Adipose tissue (tissue), 3 donors: ENCODE results near the gene CLIC4. TPM values are rescaled to one million over a fixed set of nuclear protein-coding genes. Genes with fewer than 3 reads are reported as not detected.
"Not testable (repeated sequence)": the region's sequence is repeated elsewhere in the genome, so short reads cannot be mapped to it uniquely, and the experiment has no call there.

Experiments
- H3K27ac ChIP-seq: one replicate; pipeline ENCODE4 v1.5.1; 2013; ENCODE audit warnings: low read depth, low read length
- WGBS, 3 donors: extraction: QIAGEN DNeasy Blood & Tissue Kit; methylation state at CpG; one replicate each; pipeline ENCODE4 v1.1.7; 2013; 5-methylcytosine and 5-hydroxymethylcytosine counted together
- polyA plus RNA-seq, 3 donors: library from polyadenylated mRNA; stranded (reverse); fragments of 200-250 nt; gene quantifications; one replicate each; pipeline ENCODE4 v1.2.3, GENCODE V29; 2013
- donor health status: healthy with polysubstance abuse.
- donor health status: Bipolar disorder and iron deficiency.
- donor health status: healthy.

The CLIC4 gene
- polyA plus RNA-seq, 3 donors: 20.4 to 114 (median 101) TPM

DNA sequence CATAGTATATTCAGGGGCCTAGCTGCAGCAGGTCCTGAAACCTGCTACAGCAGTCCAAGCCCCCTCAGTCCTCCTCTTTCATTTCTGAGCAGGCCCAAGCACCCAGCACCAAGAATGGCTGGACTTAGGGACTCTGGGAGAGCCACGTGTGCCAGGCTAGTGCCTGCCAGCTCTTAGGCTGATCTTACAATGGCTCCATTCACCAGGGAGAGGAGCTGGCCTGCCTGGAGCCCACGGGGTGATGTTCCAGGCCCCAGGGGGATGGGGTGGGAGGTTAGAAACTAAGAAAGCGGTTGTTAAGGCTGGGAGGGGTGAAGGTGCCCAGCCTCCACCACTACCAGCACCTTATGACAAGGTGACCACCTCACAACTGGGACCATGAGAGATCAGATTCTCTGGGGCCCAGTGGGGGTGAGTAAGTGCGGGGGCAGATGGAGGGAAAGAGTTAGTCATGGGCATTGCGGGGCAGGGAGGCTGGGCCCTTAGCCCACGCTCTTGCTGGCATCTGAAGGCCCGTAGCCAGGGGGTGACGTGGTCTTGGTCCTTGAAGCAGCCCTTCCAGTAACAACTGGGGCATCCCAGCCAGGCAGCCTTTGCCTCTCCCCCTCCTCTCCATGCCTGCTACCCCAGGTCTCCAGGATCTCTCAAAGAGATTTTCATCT lies 30.3 kb upstream of the CLIC4 start:
- no peak overlapping the region for H3K27ac ChIP-seq
- WGBS, 3 donors: 88 to 93% (median 90%) methylated on average over 6 to 8 of the region's 8 CpGs

DNA sequence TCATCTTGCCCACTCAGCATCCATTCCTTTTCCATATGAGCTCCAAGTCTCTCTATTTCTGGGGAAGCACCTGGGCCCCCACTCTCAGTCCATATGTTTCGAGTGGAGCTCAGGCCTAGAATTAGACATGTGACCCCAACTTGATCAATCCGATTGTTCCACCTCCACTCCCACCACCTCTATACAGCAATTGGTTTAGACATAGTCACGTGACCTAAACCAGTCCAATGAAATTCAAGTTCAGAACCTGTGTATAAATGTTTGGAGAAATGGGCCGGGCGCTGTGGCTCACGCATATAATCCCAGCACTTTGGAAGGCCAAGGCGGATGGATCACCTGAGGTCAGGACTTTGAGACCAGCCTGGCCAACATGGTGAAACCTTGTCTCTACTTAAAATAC lies 29.6 kb upstream of the CLIC4 start:
- WGBS, 3 donors: 95 to 97% (median 96%) methylated on average over 7 of the region's 7 CpGs
- no peak overlapping the region for H3K27ac ChIP-seq

- 79 to 89% (median 86%) methylated on average over 8 of the region's 8 CpGs for WGBS, 3 donors
- H3K27ac ChIP-seq: no peak overlapping the region
Observed at GRCh38 chr1:24717887-24718650, 27.2 kb upstream of the CLIC4 start.

- WGBS, 3 donors: 31 to 75% (median 36%) methylated on average over 12 of the region's 12 CpGs
- no peak overlapping the region for H3K27ac ChIP-seq
Observed at GRCh38 chr1:24720152-24720551, 25.1 kb upstream of the CLIC4 start.

DNA sequence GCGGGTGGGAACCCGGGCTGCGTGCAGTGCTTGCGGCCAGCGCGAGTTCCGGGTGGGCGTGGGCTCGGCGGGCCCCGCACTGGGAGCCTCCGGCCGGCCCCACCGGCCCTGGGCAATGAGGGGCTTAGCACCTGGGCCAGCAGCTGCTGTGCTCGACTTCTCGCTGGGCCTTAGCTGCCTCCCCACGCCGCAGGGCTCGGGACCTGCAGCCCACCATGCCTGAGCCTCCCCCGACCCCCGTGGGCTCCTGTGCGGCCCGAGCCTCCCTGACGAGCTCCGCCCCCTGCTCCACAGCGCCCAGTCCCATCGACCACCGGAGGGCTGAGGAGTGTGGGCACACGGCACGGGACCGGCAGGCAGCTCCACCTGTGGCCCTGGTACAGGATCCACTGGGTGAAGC lies 23.7 kb upstream of the CLIC4 start:
- H3K27ac ChIP-seq: no peak overlapping the region
- 88 to 94% (median 94%) methylated on average over 21 to 31 of the region's 31 CpGs for WGBS, 3 donors

DNA sequence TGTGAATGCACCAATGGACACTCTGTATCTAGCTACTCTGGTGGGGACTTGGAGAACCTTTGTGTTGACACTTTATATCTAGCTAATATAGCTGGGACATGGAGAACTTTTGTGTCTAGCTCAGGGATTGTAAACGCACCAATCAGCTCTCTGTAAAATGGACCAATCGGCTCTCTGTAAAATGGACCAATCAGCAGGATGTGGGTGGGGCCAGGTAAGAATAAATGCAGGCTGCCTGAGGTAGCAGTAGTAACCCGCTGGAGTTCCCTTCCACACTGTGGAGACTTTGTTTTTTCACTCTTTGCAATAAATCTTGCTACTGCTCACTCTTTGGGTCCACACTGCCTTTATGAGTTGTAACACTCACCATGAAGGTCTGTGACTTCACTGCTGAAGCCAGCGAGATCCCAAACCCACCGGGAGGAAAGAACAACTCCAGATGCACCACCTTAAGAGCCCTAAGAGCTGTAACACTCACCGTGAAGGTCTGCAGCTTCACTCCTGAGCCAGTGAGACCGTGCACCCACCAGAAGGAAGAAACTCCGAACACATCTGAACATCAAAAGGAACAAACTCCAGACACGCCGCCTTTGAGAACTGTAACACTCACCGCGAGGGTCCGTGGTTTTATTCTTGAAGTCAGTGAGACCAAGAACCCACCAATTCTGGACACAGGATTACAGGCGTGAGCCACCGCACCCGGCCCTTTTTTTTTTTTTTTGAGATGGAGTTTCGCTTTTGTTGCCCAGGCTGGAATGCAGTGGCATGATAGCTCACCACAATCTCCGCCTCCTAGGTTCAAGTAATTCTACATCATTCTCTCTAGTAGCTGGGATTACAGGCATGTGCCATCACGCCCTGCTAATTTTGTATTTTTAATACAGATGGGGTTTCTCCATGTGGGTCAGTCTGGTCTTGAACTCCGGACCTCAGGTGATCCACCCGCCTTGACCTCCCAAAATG lies 22.9 kb upstream of the CLIC4 start:
- WGBS, 3 donors: 83 to 89% (median 88%) methylated on average over 21 of the region's 21 CpGs
- H3K27ac ChIP-seq: not testable (repeated sequence)

DNA sequence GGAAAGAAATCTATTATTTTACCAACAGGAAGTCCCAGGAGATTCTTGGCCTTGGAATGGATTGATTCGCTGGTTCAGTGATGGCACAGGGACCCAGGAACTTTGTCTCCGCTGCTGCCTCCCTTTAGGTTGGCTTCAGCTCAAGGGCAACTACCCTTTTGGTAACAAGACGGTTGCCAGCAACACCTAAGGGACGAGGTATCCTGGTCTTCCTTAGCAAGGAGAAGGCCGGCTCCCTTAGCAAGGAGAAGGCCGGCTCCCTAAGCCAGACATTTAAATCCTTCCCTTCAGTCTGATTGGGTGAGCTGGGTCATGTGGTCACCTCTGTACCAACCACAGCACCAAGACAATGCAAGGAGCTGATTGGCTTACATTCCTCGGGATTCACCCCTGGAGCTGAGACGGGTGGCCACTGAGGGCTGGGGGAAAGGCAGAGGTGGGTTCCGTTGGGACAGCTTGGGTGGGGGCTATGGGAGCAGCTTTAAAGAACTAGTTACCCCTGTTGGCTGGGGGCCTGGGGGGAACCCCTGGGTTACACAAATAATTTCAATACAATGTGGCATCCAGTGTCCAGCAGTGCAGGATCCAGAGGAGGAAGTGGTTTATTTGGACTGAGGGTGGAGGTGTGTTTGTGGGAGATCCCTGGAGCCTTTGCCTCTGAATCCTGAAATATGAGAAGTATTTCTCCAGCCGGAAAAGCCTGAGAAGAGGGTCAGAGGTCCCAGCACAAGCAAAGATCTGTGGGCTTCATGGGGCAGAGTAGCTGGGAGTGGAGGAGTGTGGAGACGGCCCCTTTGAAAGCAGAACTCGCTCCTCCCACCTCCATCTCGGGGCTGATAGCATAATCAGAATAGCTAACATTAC lies 20.7 kb upstream of the CLIC4 start:
- WGBS, 3 donors: 63 to 69% (median 65%) methylated on average over 13 of the region's 13 CpGs
- H3K27ac ChIP-seq: no peak overlapping the region

GRCh38 chr1:24725209-24725651 lies 20.0 kb upstream of the CLIC4 start:
- no peak overlapping the region for H3K27ac ChIP-seq
- 59 to 60% (median 60%) methylated on average over 5 of the region's 5 CpGs for WGBS, 3 donors

GRCh38 chr1:24726741-24727140 lies 18.5 kb upstream of the CLIC4 start:
- WGBS, 3 donors: 83 to 90% (median 84%) methylated on average over 4 of the region's 4 CpGs
- H3K27ac ChIP-seq: no peak overlapping the region

GRCh38 chr1:24727501-24728216 lies 17.6 kb upstream of the CLIC4 start:
- WGBS, 3 donors: 40 to 71% (median 43%) methylated on average over 9 of the region's 9 CpGs
- H3K27ac ChIP-seq: no peak overlapping the region

DNA sequence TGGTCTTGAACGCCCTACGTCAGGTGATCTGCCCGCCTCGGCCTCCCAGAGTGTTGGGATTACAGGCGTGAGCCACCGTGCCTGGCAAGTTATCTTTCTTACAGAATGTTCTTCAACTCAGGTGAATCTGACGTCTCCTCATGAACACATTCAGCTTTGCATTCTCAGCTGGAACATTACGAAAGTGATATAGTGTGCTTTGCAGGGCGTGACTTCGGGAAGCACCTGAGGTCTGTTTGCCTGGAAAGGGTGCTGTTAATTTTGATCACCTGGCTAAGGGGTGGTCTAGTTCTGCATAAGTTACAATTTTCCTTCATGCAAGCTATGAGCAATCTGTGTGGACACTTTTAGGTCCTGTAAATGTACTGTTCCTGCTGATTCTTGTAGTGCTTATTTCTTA lies 16.3 kb upstream of the CLIC4 start:
- no peak overlapping the region for H3K27ac ChIP-seq
- WGBS, 3 donors: 87 to 93% (median 90%) methylated on average over 10 of the region's 10 CpGs

DNA sequence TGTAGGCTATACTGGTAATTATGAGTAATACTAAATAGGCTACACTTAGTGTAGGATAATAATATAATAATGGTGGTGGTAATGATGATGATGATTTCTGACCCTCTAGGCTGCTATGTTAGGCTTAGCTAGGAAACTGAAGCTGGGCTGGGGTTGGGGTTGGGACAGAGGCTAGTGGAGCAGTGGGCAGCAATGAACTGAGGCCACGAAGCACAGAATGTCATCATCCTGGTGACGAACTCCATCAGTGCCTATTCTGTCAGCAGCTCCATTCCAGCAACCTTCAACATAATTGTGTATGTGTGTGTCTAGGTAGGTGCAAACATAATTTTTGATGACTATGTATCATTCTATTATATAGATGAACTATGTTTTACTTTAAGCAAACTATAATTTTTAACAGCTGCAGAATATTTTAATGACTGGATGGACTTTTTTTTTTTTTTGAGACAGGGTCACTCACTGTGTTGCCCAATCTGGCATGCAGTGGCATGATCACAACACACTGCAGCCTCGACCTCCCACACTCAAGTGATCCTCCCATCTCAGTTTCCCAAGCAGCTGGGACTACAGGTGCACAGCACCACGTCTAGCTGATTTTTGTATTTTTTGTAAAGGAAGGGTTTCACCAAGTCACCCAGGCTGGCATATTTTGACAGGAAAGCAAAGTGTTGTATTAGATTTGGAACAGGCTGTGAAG lies 12.9 kb upstream of the CLIC4 start:
- no peak overlapping the region for H3K27ac ChIP-seq
- WGBS, 3 donors: 60 to 90% (median 62%) methylated on average over 4 of the region's 4 CpGs

- 63 to 81% (median 73%) methylated on average over 7 of the region's 7 CpGs for WGBS, 3 donors
- not testable (repeated sequence) for H3K27ac ChIP-seq
Observed at GRCh38 chr1:24733342-24733741, 11.9 kb upstream of the CLIC4 start.

DNA sequence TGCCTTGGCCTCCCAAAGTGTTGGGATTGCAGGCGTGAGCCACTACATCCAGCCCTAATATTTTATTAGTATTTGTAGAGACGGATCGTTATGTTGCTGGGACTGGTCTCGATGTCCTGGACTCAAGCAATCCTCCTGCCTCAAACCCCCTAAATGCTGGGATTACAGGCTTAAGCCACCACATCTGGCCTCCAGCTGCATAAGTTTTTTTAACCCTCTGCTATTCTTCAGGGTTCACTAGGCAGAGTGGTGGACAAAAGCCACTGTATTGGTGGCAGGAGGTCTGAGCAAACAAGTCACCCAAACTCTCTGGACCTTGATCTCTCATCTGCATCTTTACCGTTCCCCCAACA lies 10.1 kb upstream of the CLIC4 start:
- WGBS, 3 donors: 73 to 84% (median 82%) methylated on average over 5 of the region's 5 CpGs
- no peak overlapping the region for H3K27ac ChIP-seq

DNA sequence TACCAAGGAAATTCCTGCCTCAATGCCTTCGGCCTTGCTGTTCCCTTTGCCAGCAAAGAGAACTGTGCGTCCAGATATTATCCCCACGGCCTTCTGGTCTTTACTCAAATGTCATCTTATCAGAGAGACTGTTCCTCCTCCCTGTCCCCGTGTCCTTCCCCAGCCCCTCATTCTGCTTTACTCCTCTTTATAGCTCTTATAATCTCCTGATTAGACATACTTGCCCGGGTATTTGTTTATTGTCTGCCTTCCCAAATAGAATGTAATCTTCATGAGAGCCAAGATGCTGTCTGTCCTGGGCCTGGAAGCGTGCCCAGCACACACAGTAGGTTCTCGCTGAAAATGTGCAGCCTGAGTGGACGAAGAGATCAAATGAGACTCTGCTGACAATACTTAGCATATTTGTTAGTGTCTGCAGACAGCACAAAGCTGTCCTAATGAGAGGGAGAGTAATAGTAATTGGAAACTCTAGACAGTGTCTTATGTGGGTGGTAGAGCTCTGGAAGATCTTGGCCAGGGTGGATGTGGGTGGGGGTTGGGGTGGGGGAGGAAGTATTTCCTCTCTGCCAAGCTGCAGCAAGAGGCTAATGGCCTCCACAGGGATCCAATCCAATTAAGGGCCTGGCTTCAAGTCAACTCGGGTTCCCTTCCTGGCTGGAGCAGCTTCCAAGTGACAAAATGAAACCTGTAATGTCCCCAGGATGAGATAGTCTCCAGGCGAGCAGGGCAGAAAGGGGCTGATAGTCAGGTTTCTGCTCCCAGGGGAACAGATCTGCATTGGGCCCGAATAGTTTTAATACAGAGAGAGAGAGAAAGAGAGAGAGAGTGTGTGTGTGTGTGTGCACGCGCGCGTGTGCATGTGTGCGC lies 9.5 kb upstream of the CLIC4 start:
- H3K27ac ChIP-seq: no peak overlapping the region
- 40 to 54% (median 43%) methylated on average over 16 of the region's 16 CpGs for WGBS, 3 donors
